Measurements from ENCODE around the gene APOBEC3F. TPM values are rescaled to one million over a fixed set of nuclear protein-coding genes. Genes with fewer than 3 reads are reported as not detected.
"Not testable (repeated sequence)": the region's sequence is repeated elsewhere in the genome, so short reads cannot be mapped to it uniquely, and the experiment has no call there.

APOBEC3F gene
- total RNA-seq, 2 experiments from 2014 or later: 41.4 to 45.1 TPM

GRCh38 chr22:39037071-39037470 lies 3.6 kb upstream of the APOBEC3F start:
- DNase-seq; ATAC-seq (ENCODE audit: low read depth); H3K9me3 Mint-ChIP-seq; POLR2A ChIA-PET; H3K27me3 Mint-ChIP-seq; H3K27ac Mint-ChIP-seq; H3K4me3 Mint-ChIP-seq: not testable (repeated sequence)
- Mint-ChIP-seq H3K36me3 (peaks cover 11% of the 10 kb centered on the region), H3K4me1 (peaks cover 21% of the 10 kb centered on the region)

GRCh38 chr22:39039306-39040126 lies 1.1 kb upstream of the APOBEC3F start:
- peak overlapping the region; percentile 93 for H3K27ac Mint-ChIP-seq
- H3K36me3 Mint-ChIP-seq: peaks cover 8% of the 10 kb centered on the region
- peaks cover 30% of the 10 kb centered on the region for H3K4me1 Mint-ChIP-seq
- DNase-seq: no peak
- no peaks in the 10 kb centered on the region for H3K9me3 Mint-ChIP-seq
- ATAC-seq (ENCODE audit: low read depth): no peak
- POLR2A ChIA-PET: interaction anchor here (0.8 to 1.0 kb wide), 2 partner anchors 11 to 18 kb away, joined by 3 read pairs; no protein-coding TSS in a partner anchor
- no peaks in the 10 kb centered on the region for H3K27me3 Mint-ChIP-seq
- peak overlapping the region; percentile 97 for H3K4me3 Mint-ChIP-seq

- not testable (repeated sequence) for ATAC-seq (ENCODE audit: low read depth); DNase-seq
- POLR2A ChIA-PET: interaction anchor here (0.8 to 1.0 kb wide), 2 partner anchors 12 to 18 kb away, joined by 3 read pairs; no protein-coding TSS in a partner anchor
Observed at GRCh38 chr22:39040155-39040537, 518 bp upstream of the APOBEC3F start.

GRCh38 chr22:39041908-39042307 lies 1.2 kb downstream of the APOBEC3F start:
- no peaks in the 10 kb centered on the region for H3K27me3 Mint-ChIP-seq
- peak overlapping the region; percentile 57 for H3K27ac Mint-ChIP-seq
- H3K4me1 Mint-ChIP-seq: peaks cover 42% of the 10 kb centered on the region
- no peak for ATAC-seq (ENCODE audit: low read depth)
- peaks cover 16% of the 10 kb centered on the region for H3K36me3 Mint-ChIP-seq
- H3K4me3 Mint-ChIP-seq: peak overlapping the region; percentile 97
- no peak for DNase-seq
- POLR2A ChIA-PET: interaction anchor here (0.7 to 0.9 kb wide), 2 partner anchors 35 to 59 kb away, joined by 3 read pairs; partner anchors contain the start of gene APOBEC3G
- no peaks in the 10 kb centered on the region for H3K9me3 Mint-ChIP-seq

More at GRCh38 chr22:39040155-39040537, 518 bp upstream of the APOBEC3F start:
- H3K36me3 Mint-ChIP-seq: peaks cover 11% of the 10 kb centered on the region
- peaks cover 34% of the 10 kb centered on the region for H3K4me1 Mint-ChIP-seq
- H3K27ac Mint-ChIP-seq: peak overlapping the region; percentile 93
- not testable (repeated sequence) for H3K27me3 Mint-ChIP-seq, H3K9me3 Mint-ChIP-seq
- H3K4me3 Mint-ChIP-seq: peak overlapping the region; percentile 97

- H3K27me3 Mint-ChIP-seq; H3K9me3 Mint-ChIP-seq; ATAC-seq (ENCODE audit: low read depth); DNase-seq; POLR2A ChIA-PET; H3K4me3 Mint-ChIP-seq; H3K27ac Mint-ChIP-seq: not testable (repeated sequence)
- Mint-ChIP-seq H3K4me1 (peaks cover 37% of the 10 kb centered on the region), H3K36me3 (peaks cover 17% of the 10 kb centered on the region)
Observed at GRCh38 chr22:39043063-39043462, 2.4 kb downstream of the APOBEC3F start.

- DNase-seq; H3K27me3 Mint-ChIP-seq; H3K27ac Mint-ChIP-seq; POLR2A ChIA-PET; H3K9me3 Mint-ChIP-seq; ATAC-seq (ENCODE audit: low read depth); H3K4me3 Mint-ChIP-seq: not testable (repeated sequence)
- Mint-ChIP-seq H3K4me1 (peaks cover 28% of the 10 kb centered on the region), H3K36me3 (peaks cover 17% of the 10 kb centered on the region)
Observed at GRCh38 chr22:39045136-39045535, 4.5 kb downstream of the APOBEC3F start.

GRCh38 chr22:39049486-39049885 lies 8.8 kb downstream of the APOBEC3F start:
- H3K9me3 Mint-ChIP-seq: not testable (repeated sequence)

GRCh38 chr22:39051844-39052495 lies 11.3 kb downstream of the APOBEC3F start:
- peaks cover 13% of the 10 kb centered on the region for H3K36me3 Mint-ChIP-seq
- H3K27me3 Mint-ChIP-seq; DNase-seq; ATAC-seq (ENCODE audit: low read depth); H3K9me3 Mint-ChIP-seq; H3K4me1 Mint-ChIP-seq; H3K4me3 Mint-ChIP-seq; H3K27ac Mint-ChIP-seq; POLR2A ChIA-PET: not testable (repeated sequence)

More at GRCh38 chr22:39049486-39049885, 8.8 kb downstream of the APOBEC3F start:
- H3K4me3 Mint-ChIP-seq; ATAC-seq (ENCODE audit: low read depth); DNase-seq; H3K27ac Mint-ChIP-seq; H3K27me3 Mint-ChIP-seq: not testable (repeated sequence)
- POLR2A ChIA-PET: interaction anchor here (0.9 kb wide), 1 partner anchor 42 kb away, joined by 3 read pairs; no protein-coding TSS in a partner anchor
- peaks cover 14% of the 10 kb centered on the region for H3K4me1 Mint-ChIP-seq
- H3K36me3 Mint-ChIP-seq: peaks cover 19% of the 10 kb centered on the region

- peaks cover 9% of the 10 kb centered on the region for H3K36me3 Mint-ChIP-seq
- H3K4me3 Mint-ChIP-seq: no peak overlapping the region
- H3K27ac Mint-ChIP-seq: no peak overlapping the region
- H3K4me1 Mint-ChIP-seq: no peaks in the 10 kb centered on the region
- ATAC-seq (ENCODE audit: low read depth) (no peak), DNase-seq (no peak)
- POLR2A ChIA-PET: no interaction called here
- no peaks in the 10 kb centered on the region for H3K9me3 Mint-ChIP-seq
- H3K27me3 Mint-ChIP-seq: no peaks in the 10 kb centered on the region
Observed at GRCh38 chr22:39055658-39056057, 15.0 kb downstream of the APOBEC3F start.

- POLR2A ChIA-PET; H3K4me3 Mint-ChIP-seq; H3K9me3 Mint-ChIP-seq; H3K27ac Mint-ChIP-seq; H3K4me1 Mint-ChIP-seq; DNase-seq; H3K27me3 Mint-ChIP-seq; H3K36me3 Mint-ChIP-seq; ATAC-seq (ENCODE audit: low read depth): not testable (repeated sequence)
Observed at GRCh38 chr22:39061290-39061689, 20.6 kb downstream of the APOBEC3F start.

GRCh38 chr22:39061951-39062350 lies 21.3 kb downstream of the APOBEC3F start:
- H3K27me3 Mint-ChIP-seq; POLR2A ChIA-PET; H3K36me3 Mint-ChIP-seq; H3K4me3 Mint-ChIP-seq; H3K4me1 Mint-ChIP-seq; H3K9me3 Mint-ChIP-seq; ATAC-seq (ENCODE audit: low read depth); DNase-seq; H3K27ac Mint-ChIP-seq: not testable (repeated sequence)

- ATAC-seq (ENCODE audit: low read depth); POLR2A ChIA-PET; DNase-seq; H3K36me3 Mint-ChIP-seq; H3K4me1 Mint-ChIP-seq; H3K27me3 Mint-ChIP-seq; H3K4me3 Mint-ChIP-seq; H3K27ac Mint-ChIP-seq; H3K9me3 Mint-ChIP-seq: not testable (repeated sequence)
Observed at GRCh38 chr22:39063904-39064303, 23.2 kb downstream of the APOBEC3F start.

GRCh38 chr22:39066442-39067276 lies 26.0 kb downstream of the APOBEC3F start:
- ATAC-seq (ENCODE audit: low read depth); H3K4me1 Mint-ChIP-seq; H3K27me3 Mint-ChIP-seq; H3K27ac Mint-ChIP-seq; H3K4me3 Mint-ChIP-seq; DNase-seq; H3K36me3 Mint-ChIP-seq; H3K9me3 Mint-ChIP-seq: not testable (repeated sequence)
- POLR2A ChIA-PET: interaction anchor here (1.4 kb wide), 1 partner anchor 28 kb away, joined by 5 read pairs; no protein-coding TSS in a partner anchor

Measured in activated naive CD8-positive, alpha-beta T cell treated with anti-CD3 and anti-CD28 coated beads, Interleukin-2, amount 10 ng/mL, durations not matched to agents 7 days and 5 days (primary cell).